AG04450 (cell line): ENCODE results near the gene OSBP2. TPM values are rescaled to one million over a fixed set of nuclear protein-coding genes. Genes with fewer than 3 reads are reported as not detected.

Experiments used
- CTCF ChIA-PET: fragments of 300-600, 350-600 bp; formaldehyde crosslinking; extraction: SDS; loops from one replicate; lab custom pipeline; 2022; ENCODE audit warnings: antibody characterized with exemption, inconsistent platforms; lab: Charles Lee
- POLR2A ChIA-PET: fragments of 350-600 bp; formaldehyde crosslinking; extraction: SDS; loops from one replicate; lab custom pipeline; 2021; ENCODE audit warnings: antibody characterized with exemption, inconsistent platforms; lab: Yijun Ruan, JAX
- DNase-seq: peaks from one replicate; pipeline ENCODE4 v3.0.0-alpha.2; 2011; ENCODE audit warnings: low read depth, low spot score
- H3K27ac ChIP-seq: one replicate; pipeline ENCODE4 v1.5.1; 2012; ENCODE audit warnings: low read depth, low read length, control low read depth
- H3K27me3 ChIP-seq: one replicate; pipeline ENCODE4 v1.6.0; 2012; ENCODE audit warnings: low read length; ENCODE audit not compliant: control insufficient read depth, insufficient read depth
- H3K4me3 ChIP-seq: 2 replicates; pipeline ENCODE4 v1.5.1; 2011; ENCODE audit warnings: mild to moderate bottlenecking, low read depth, low read length, control low read depth
- H3K9me3 ChIP-seq: 2 replicates; pipeline ENCODE4 v1.5.1; 2012; ENCODE audit warnings: low read length; ENCODE audit not compliant: control insufficient read depth, insufficient read depth
- CTCF ChIP-seq: IDR thresholded peaks from 2 replicates; pipeline ENCODE4 v1.5.1; 2011; ENCODE audit warnings: low read depth, low read length, control low read depth, inconsistent platforms
- polyA plus RNA-seq: library from polyadenylated mRNA; depleted of rRNA; stranded (reverse); fragments of >200 nt; gene quantifications from 2 replicates; pipeline ENCODE4 v1.2.3, GENCODE V29; 2011

The OSBP2 gene
- polyA plus RNA-seq, 1 experiment: 1.8 TPM

- ChIA-PET POLR2A (interaction anchor here (0.7 kb wide), 4 partner anchors 202 to 394 kb away, joined by 5 to 7 read pairs (median 5); partner anchors contain the start of gene DUSP18), CTCF (interaction anchor here (0.7 to 4.3 kb wide), 5 partner anchors 13 to 167 kb away, joined by 3 to 271 read pairs (median 24); no protein-coding TSS in a partner anchor)
- Histone ChIP-seq H3K27me3 (no peaks in the 10 kb centered on the region), H3K27ac (no peak overlapping the region), H3K4me3 (peak overlapping the region; percentile 48), H3K9me3 (peaks cover 5% of the 10 kb centered on the region; the same call in 1 of the 2 replicates)
- TF ChIP-seq CTCF: no peak
- no peak for DNase-seq
Observed at GRCh38 chr22:30922151-30922611, 227.5 kb downstream of the OSBP2 start.

- Histone ChIP-seq H3K27ac (no peak overlapping the region), H3K9me3 (peaks cover 5% of the 10 kb centered on the region; the same call in 1 of the 2 replicates), H3K4me3 (no peak overlapping the region), H3K27me3 (no peaks in the 10 kb centered on the region)
- ChIA-PET POLR2A (no interaction called here), CTCF (interaction anchor here (0.7 to 0.8 kb wide), 3 partner anchors 92 to 160 kb away, joined by 3 to 6 read pairs (median 3); no protein-coding TSS in a partner anchor)
- TF ChIP-seq CTCF: no peak
- no peak for DNase-seq
Observed at GRCh38 chr22:30923168-30923900, 228.7 kb downstream of the OSBP2 start.

GRCh38 chr22:30925667-30926066, 231.0 kb downstream of the OSBP2 start:
- no peak for TF ChIP-seq CTCF
- H3K27me3 ChIP-seq: no peaks in the 10 kb centered on the region
- ChIA-PET CTCF (interaction anchor here (1.4 kb wide), 1 partner anchor 162 kb away, joined by 3 read pairs; no protein-coding TSS in a partner anchor), POLR2A (no interaction called here)
- no peak overlapping the region for H3K4me3 ChIP-seq
- H3K9me3 ChIP-seq: peaks cover 5% of the 10 kb centered on the region; the same call in 1 of the 2 replicates
- H3K27ac ChIP-seq: no peak overlapping the region
- no peak for DNase-seq

- no peak for DNase-seq
- no peak overlapping the region for H3K4me3 ChIP-seq
- H3K9me3 ChIP-seq: peaks cover 5% of the 10 kb centered on the region; the same call in 1 of the 2 replicates
- ChIA-PET CTCF (interaction anchor here (0.7 kb wide), 1 partner anchor 163 kb away, joined by 3 read pairs; no protein-coding TSS in a partner anchor), POLR2A (interaction anchor here (0.7 kb wide), 1 partner anchor 259 kb away, joined by 16 read pairs; the partner anchor contains the start of gene DUSP18)
- H3K27me3 ChIP-seq: no peaks in the 10 kb centered on the region
- TF ChIP-seq CTCF: no peak
- no peak overlapping the region for H3K27ac ChIP-seq
Observed at GRCh38 chr22:30926706-30927105, 232.0 kb downstream of the OSBP2 start.

- DNase-seq: no peak
- Histone ChIP-seq H3K9me3 (no peaks in the 10 kb centered on the region), H3K27me3 (no peaks in the 10 kb centered on the region), H3K4me3 (no peak overlapping the region), H3K27ac (no peak overlapping the region)
- CTCF ChIA-PET: no interaction called here
- no peak for TF ChIP-seq CTCF
- POLR2A ChIA-PET: no interaction called here
Observed at GRCh38 chr22:30927806-30928205, 233.1 kb downstream of the OSBP2 start.
